Aorta (tissue), 5 donors: ENCODE data around the gene EMC7. TPM values are rescaled to one million over a fixed set of nuclear protein-coding genes. Genes with fewer than 3 reads are reported as not detected.
"Not testable (repeated sequence)": the region's sequence is repeated elsewhere in the genome, so short reads cannot be mapped to it uniquely, and the experiment has no call there.

Experiments used
- ATAC-seq: fragments of 200-7000 bp; cut with Tn5 transposase; one replicate; pipeline ENCODE4 v1.9.1; 2022; ENCODE audit warnings: moderate library complexity; ENCODE audit not compliant: low FRiP score
- DNase-seq, 2 donors: peaks; one replicate each; pipeline ENCODE4 v3.0.0-alpha.2; 2020
- H3K27ac ChIP-seq, 2 donors: one replicate each; pipeline ENCODE4 v1.5.1; 2013; ENCODE audit warnings: low read length in 2 of 2, mild to moderate bottlenecking in 2 of 2, moderate library complexity in 2 of 2, control low read depth in 1 of 2, inconsistent platforms in 1 of 2, low read depth in 1 of 2
- H3K27me3 ChIP-seq, 2 donors: one replicate each; pipeline ENCODE4 v1.6.1; 2013; ENCODE audit warnings: control low read depth in 1 of 2, low read length in 1 of 2, mild to moderate bottlenecking in 1 of 2, moderate library complexity in 1 of 2; ENCODE audit not compliant: insufficient read depth in 2 of 2, control insufficient read depth in 1 of 2
- H3K36me3 ChIP-seq, 2 donors: one replicate each; pipeline ENCODE4 v1.6.1; 2013; ENCODE audit warnings: control low read depth in 1 of 2, low read length in 1 of 2, mild to moderate bottlenecking in 1 of 2; ENCODE audit not compliant: insufficient read depth in 2 of 2, control insufficient read depth in 1 of 2
- H3K4me1 ChIP-seq, 2 donors: one replicate each; pipeline ENCODE4 v1.6.1; 2013; ENCODE audit warnings: low read length in 2 of 2, control low read depth in 1 of 2, mild to moderate bottlenecking in 1 of 2, moderate library complexity in 1 of 2; ENCODE audit not compliant: insufficient read depth in 2 of 2, control insufficient read depth in 1 of 2
- H3K4me3 ChIP-seq, 2 donors: one replicate each; pipeline ENCODE4 v1.5.1; 2013; ENCODE audit warnings: low read length in 2 of 2, control low read depth in 1 of 2, mild to moderate bottlenecking in 1 of 2
- H3K9me3 ChIP-seq: one replicate; pipeline ENCODE4 v1.6.1; 2013; ENCODE audit warnings: mild to moderate bottlenecking, low read length; ENCODE audit not compliant: control insufficient read depth
- WGBS, 2 donors: extraction: QIAGEN DNeasy Blood & Tissue Kit; methylation state at CpG; one replicate each; pipeline ENCODE4 v1.1.7; 2013; 5-methylcytosine and 5-hydroxymethylcytosine counted together
- intact Hi-C, 2 donors: fragments of 100-400 bp; cut with DNase I; formaldehyde crosslinking; loops; one replicate each; pipeline versions ENCODE4 v1.14.2 to v1.15.0; 2022
- polyA plus RNA-seq, 2 donors: library from polyadenylated mRNA; stranded (reverse); fragments of 200-250 nt; gene quantifications; one replicate each; pipeline ENCODE4 v1.2.3, GENCODE V29; 2013
- total RNA-seq, 2 donors: library from RNA; stranded (reverse); fragmentation: NEBNext Ultra II Directional; extraction: Animal tissue kit (Norgen Biotek cat#: 25700); gene quantifications; one replicate each; pipeline ENCODE4 v1.2.1, GENCODE V29; 2021
- donor health status: healthy with polysubstance abuse.
- donor health status: Bipolar disorder and iron deficiency.
- donor health status: DM: no; HTN: no; CAD: no.
- donor health status: DM: no; HTN: no; CAD: no.
- donor health status: DM: yes; HTN: yes; CAD: no.

The EMC7 gene
- total and polyA plus RNA-seq, 4 donors = 53.5 to 91.5 (median 62.7) TPM

DNA sequence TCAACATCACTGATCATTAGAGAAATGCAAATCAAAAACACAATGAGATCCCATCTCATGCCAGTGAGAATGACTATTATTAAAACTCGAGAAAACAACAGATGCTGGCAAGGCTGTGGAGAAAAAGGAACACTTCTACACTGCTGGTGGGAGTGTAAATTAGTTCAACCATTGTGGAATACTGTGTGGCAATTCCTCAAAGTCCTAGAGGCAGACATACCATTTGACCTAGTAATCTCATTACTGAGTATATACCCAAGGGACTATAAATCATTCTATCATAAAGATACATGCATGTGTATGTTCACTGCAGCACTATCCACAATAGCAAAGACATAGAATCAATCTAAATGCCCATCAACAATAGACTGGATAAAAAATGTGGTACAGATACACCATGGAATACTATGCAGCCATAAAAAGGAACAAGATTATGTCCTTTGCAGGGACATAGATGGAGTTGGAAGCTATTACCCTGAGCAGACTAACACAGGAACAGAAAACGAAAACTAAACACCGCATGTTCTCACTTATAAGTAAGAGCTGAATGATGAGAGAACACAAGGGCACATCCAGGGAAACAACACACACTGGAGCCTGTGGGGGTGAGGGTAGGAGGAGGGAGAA lies 47.5 kb downstream of the EMC7 start:
- intact Hi-C loops = no loop called here
- Histone ChIP-seq H3K9me3 (no peaks in the 10 kb centered on the region), H3K4me1 (peaks cover 0 to 3% of the 10 kb centered on the region in 2 donors), H3K36me3 (no peaks in the 10 kb centered on the region), H3K4me3 (no peak overlapping the region), H3K27ac (no peak overlapping the region), H3K27me3 (no peaks in the 10 kb centered on the region)
- WGBS, 2 donors = 98% methylated on average over 3 of the region's 3 CpGs
- ATAC-seq (no peak), DNase-seq (no peak)

DNA sequence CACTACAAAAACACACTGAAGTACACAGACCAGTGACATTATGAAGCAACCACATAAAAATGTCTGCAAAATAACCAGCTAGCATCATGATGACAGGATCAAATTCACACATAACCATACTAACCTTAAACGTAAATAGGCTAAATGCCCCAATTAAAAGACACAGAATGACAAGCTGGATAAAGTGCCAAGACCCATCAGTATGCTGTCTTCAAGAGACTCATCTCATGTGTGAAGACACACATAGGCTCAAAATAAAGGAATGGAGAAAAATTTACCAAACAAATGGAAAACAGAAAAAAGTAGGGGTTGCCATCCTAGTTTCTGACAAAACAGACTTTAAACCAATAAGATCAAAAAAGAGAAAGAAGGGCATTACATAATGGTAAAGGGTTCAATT lies 51.3 kb downstream of the EMC7 start:
- H3K9me3 ChIP-seq, intact Hi-C loops, DNase-seq, H3K27ac ChIP-seq, ATAC-seq, H3K4me1 ChIP-seq, H3K27me3 ChIP-seq, H3K4me3 ChIP-seq, H3K36me3 ChIP-seq: not testable (repeated sequence)
- WGBS, 2 donors = 84 to 90% methylated on average over 1 of the region's 1 CpG

DNA sequence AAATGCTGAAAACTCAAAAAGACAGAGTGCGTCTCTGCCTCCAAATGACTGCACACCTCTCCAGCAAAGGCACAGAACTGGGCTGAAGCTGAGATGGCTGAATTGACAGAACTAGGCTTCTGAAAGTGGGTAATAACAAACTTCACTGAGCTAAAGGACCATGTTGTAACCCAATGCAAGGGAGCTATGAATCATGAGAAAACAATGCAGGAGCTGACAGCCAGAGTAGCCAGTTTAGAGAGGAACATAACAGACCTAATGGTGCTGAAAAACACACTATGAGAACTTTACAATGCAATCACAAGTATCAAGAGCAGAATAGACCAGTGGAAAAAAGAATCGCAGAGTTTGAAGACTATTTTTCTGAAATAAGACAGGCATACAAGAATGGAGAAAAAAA lies 52.5 kb downstream of the EMC7 start:
- no peak overlapping the region for H3K4me3 ChIP-seq
- no peaks in the 10 kb centered on the region for H3K36me3 ChIP-seq
- intact Hi-C loops = no loop called here
- ATAC-seq (no peak), DNase-seq (no peak)
- no peaks in the 10 kb centered on the region for H3K27me3 ChIP-seq
- H3K4me1 ChIP-seq = no peaks in the 10 kb centered on the region
- 89 to 97% methylated on average over 2 of the region's 2 CpGs for WGBS, 2 donors
- no peaks in the 10 kb centered on the region for H3K9me3 ChIP-seq
- no peak overlapping the region for H3K27ac ChIP-seq

DNA sequence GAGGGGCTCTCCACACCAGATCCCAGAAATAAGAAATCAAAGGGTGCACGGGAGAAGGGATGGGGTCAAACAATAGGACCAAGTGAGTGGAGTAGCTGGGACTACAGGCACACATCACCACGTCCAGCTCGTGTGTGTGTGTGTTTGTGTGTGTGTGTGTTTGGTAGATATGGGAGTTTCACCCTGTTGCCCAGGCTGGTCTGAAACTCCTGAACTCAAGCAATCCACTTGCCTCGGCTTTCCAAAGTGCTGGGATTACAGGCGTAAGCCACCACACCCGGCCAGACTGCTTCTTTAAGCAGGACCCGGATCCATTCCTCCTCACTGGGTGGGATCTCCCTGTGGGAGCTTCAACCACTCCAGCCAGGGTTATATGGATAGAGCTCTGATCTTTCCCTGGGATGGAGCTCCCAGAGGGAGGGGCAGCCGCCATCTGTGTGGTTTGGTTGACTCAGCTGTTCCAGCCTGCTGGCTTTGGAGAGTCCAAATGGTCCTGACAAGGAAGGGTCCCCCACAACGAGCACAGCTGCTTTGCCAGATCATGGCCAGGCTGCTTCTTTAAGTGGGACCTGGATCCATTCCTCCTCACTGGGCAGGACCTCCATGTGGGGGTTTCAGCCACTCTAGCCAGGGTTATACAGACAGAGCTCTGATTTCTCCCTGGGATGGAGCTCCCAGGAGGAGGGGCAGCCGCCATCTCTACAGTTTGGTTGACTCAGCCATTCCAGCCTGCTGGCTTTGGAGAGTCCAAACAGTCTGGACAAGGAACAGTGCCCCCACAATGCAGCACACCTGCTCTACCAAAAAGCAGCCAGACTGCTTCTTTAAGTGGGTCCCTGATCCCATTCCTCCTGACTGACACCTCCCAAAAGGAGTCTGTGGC lies 53.5 kb downstream of the EMC7 start:
- DNase-seq (no peak), ATAC-seq (no peak)
- 78 to 83% methylated on average over 10 of the region's 10 CpGs for WGBS, 2 donors

DNA sequence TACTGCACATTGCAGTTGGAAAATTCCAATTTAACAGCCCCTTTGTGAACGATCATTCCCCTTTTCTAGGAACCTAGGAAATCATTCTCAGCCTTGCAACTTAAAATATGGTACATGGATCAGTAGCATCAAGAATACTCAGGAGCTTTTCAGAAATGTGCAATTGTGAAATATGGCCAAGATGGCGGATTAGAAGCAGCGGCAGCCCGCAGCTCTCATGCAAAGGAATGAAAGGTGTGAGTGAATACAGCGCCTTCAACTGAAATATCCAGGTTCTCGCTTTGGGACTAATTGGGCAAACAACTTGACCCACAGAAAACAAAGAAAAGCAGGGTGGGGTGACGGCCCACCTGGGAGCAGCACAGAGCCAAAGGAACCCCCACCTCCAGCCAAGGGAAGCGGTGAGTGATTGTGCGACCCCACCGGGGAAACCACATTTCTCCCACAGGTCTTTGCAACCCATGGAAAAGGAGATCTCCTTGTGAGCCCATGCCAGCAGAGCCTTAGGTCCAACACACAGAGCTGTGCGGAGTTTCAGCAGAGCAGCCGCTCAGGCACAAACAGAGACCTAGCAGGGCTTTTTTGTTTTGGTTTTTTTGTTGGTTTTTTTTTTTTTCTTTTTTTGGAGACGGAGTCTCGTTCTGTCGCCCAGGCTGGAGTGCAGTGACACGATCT lies 55.1 kb downstream of the EMC7 start:
- Histone ChIP-seq H3K9me3 (no peaks in the 10 kb centered on the region), H3K36me3 (no peaks in the 10 kb centered on the region), H3K4me3 (no peak overlapping the region), H3K27me3 (no peaks in the 10 kb centered on the region), H3K27ac (no peak overlapping the region), H3K4me1 (no peaks in the 10 kb centered on the region)
- intact Hi-C loops = no loop called here
- WGBS, 2 donors = 93 to 96% methylated on average over 16 of the region's 16 CpGs
- DNase-seq = no peak
- no peak for ATAC-seq

More for the DNA sequence above, 53.5 kb downstream of the EMC7 start:
- Histone ChIP-seq H3K36me3 (no peaks in the 10 kb centered on the region), H3K4me1 (no peaks in the 10 kb centered on the region), H3K9me3 (no peaks in the 10 kb centered on the region), H3K27me3 (no peaks in the 10 kb centered on the region), H3K4me3 (no peak overlapping the region), H3K27ac (no peak overlapping the region)
- intact Hi-C loops = no loop called here

DNA sequence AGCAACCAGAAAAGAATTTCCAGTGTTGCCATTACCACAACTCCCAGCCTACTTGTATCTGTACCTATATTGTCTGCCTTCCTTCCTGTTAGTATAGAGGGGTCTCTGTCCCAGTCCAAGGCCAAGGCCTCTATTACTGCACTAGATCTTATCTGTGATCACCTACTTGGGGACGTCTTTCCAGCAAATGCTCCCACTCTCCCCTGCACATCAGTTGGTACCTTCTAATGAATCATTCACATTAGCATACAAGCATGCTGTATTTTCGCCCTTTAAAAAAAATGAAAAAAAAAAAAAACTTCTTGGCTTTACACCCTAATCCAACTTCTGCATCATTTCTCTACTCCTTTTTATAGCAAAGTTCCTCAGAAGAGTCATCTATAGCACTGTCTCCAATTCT lies 57.8 kb downstream of the EMC7 start:
- Histone ChIP-seq H3K9me3 (no peaks in the 10 kb centered on the region), H3K27me3 (no peaks in the 10 kb centered on the region), H3K27ac (no peak overlapping the region), H3K36me3 (no peaks in the 10 kb centered on the region), H3K4me3 (no peak overlapping the region), H3K4me1 (peaks cover 1 to 4% of the 10 kb centered on the region in 2 donors)
- ATAC-seq = no peak
- no peak for DNase-seq
- 83 to 88% methylated on average over 2 of the region's 2 CpGs for WGBS, 2 donors
- intact Hi-C loops = no loop called here

DNA sequence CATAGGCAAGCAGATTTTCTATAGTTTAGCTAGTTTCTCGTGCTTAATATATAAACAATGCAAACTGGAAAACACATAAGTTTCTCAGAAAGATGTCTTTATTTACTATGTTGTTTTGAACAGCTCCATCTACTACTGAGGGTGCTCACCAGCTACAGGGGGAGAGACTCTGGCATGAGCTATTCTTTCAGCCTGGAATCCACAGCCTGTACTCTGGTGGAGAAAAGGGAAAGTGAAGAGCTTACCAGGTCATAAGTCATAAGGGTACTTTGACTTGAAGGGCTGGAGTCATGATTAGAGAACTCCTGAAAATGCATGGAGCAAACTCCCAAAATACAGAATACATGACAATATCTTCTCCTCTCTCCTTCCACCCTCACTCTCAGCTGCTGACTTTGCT lies 58.3 kb downstream of the EMC7 start:
- Histone ChIP-seq H3K4me3 (no peak overlapping the region), H3K27ac (no peak overlapping the region), H3K9me3 (no peaks in the 10 kb centered on the region), H3K36me3 (no peaks in the 10 kb centered on the region), H3K27me3 (no peaks in the 10 kb centered on the region), H3K4me1 (peaks cover 1 to 4% of the 10 kb centered on the region in 2 donors)
- intact Hi-C loops = no loop called here
- WGBS, 2 donors = 88 to 90% methylated on average over 1 of the region's 1 CpG
- no peak for DNase-seq
- no peak for ATAC-seq

DNA sequence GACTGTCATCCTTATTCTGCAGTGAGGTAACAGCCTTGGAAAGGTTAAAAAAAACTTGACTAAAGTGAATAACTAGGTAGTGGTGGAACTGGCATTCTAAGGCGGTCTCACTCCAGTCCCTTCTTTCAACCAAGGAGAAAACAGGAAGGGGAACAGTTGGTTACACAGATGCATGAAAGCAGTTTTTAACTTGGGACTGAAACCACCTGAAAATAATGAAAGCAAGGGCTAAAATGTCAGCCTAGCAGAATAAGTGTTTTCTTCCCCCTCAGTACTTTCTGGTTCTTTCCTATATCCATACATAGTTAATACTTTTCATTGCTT lies 61.9 kb downstream of the EMC7 start:
- no peaks in the 10 kb centered on the region for H3K9me3 ChIP-seq
- intact Hi-C loops = no loop called here
- H3K4me1 ChIP-seq = peaks cover 3 to 4% of the 10 kb centered on the region in 2 donors
- H3K36me3 ChIP-seq = no peaks in the 10 kb centered on the region
- H3K27me3 ChIP-seq = no peaks in the 10 kb centered on the region
- DNase-seq = no peak
- no peak for ATAC-seq
- 36 to 59% methylated on average over 1 of the region's 1 CpG for WGBS, 2 donors
- peak overlapping the region in 1 of 2 donors; percentile 64 for H3K4me3 ChIP-seq
- H3K27ac ChIP-seq = peak overlapping the region in 1 of 2 donors; percentile 98
